ENCODE measurements around the gene POU2F2. TPM values are rescaled to one million over a fixed set of nuclear protein-coding genes. Genes with fewer than 3 reads are reported as not detected.

The POU2F2 gene
- total and polyA plus RNA-seq, 2 experiments from 2014 or later, result 1.5 to 3.0 TPM

GRCh38 chr19:42089772-42090171 is 42.5 kb downstream of the POU2F2 start:
- Histone ChIP-seq H3F3A (ENCODE audit: insufficient read depth) (peaks cover 21% of the 10 kb centered on the region; the same call in 1 of the 2 replicates), H3K27ac (no peak overlapping the region), H3K79me2 (ENCODE audit: insufficient read depth) (no peaks in the 10 kb centered on the region), H3K9ac (no peak overlapping the region), H3K9me2 (ENCODE audit: insufficient read depth) (no peaks in the 10 kb centered on the region), H2AFZ (no peak overlapping the region), H3K27me3 (replicated peaks; ENCODE audit: insufficient read depth) (no peaks in the 10 kb centered on the region), H4K20me1 (ENCODE audit: insufficient read depth) (no peaks in the 10 kb centered on the region), H3K4me3 (no peak overlapping the region), H3K4me2 (ENCODE audit: unreplicated experiment) (no peak overlapping the region), H3K36me3 (ENCODE audit: low read depth) (no peaks in the 10 kb centered on the region), H3K4me1 (ENCODE audit: insufficient read depth) (peaks cover 17% of the 10 kb centered on the region), H3K9me3 (ENCODE audit: low read depth) (no peaks in the 10 kb centered on the region)
- 99% methylated on average over 13 of the region's 13 CpGs for WGBS, 2 experiments (ENCODE audit: low coverage in 1 of 2, low lambda C conversion rate in 2 of 2, missing lambda C conversion rate in 2 of 2)
- TF ChIP-seq EZH2 (IDR thresholded peaks at IDR 0.05; ENCODE audit: insufficient read depth, poor library complexity, severe bottlenecking), result no peak
- no peak for TF ChIP-seq EZH2phosphoT487 (IDR thresholded peaks at IDR 0.05; ENCODE audit: insufficient read depth, low read depth)
- in situ Hi-C loops (cut with MboI), result no loop called here
- no peak for DNase-seq

DNA sequence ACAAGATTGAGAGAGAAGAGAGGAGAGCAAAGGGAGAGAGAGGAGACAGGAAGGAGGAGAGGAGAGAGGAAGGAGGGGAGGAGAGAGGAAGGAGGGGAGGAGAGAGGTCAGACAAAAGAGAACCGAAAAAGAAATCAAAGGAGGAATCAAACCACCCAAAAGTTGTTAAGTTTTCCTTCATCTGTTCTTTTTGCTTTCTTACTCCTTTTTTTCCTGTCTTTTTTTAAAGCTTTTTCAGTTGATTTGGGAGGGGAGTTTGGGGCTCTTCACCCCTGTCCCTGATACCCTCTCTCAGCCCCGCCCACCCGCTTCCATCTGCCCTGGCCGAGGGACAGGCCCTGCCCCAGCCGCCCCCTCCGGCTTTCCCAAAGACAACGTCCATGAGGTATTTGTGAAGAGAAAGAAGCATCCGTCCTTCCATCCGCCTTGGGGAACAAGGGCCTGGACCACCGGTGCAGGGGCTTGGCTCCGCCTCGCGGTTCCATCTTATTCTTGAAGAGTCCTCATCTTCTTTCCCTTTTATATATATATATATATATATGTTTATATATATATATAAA is 43.0 kb downstream of the POU2F2 start:
- no peak for DNase-seq
- Histone ChIP-seq H3K27ac (peak overlapping the region; percentile 46), H4K20me1 (ENCODE audit: insufficient read depth) (no peaks in the 10 kb centered on the region), H3K79me2 (ENCODE audit: insufficient read depth) (0 out of 2 replicates have a peak, but pooled peaks cover under 1% of the 10 kb centered on the region), H3K27me3 (replicated peaks; ENCODE audit: insufficient read depth) (no peaks in the 10 kb centered on the region), H3K4me3 (no peak overlapping the region), H3F3A (ENCODE audit: insufficient read depth) (peaks cover 21% of the 10 kb centered on the region; the same call in 1 of the 2 replicates), H3K36me3 (ENCODE audit: low read depth) (no peaks in the 10 kb centered on the region), H3K4me2 (ENCODE audit: unreplicated experiment) (peak overlapping the region; percentile 67), H3K9me2 (ENCODE audit: insufficient read depth) (no peaks in the 10 kb centered on the region), H3K9ac (no peak overlapping the region), H2AFZ (peak overlapping the region; percentile 77), H3K9me3 (ENCODE audit: low read depth) (no peaks in the 10 kb centered on the region), H3K4me1 (ENCODE audit: insufficient read depth) (peaks cover 17% of the 10 kb centered on the region)
- TF ChIP-seq EZH2phosphoT487 (IDR thresholded peaks at IDR 0.05; ENCODE audit: insufficient read depth, low read depth), result no peak
- WGBS, 2 experiments (ENCODE audit: low coverage in 1 of 2, low lambda C conversion rate in 2 of 2, missing lambda C conversion rate in 2 of 2), result 82 to 84% methylated on average over 9 to 13 of the region's 13 CpGs
- in situ Hi-C loops (cut with MboI), result no loop called here

- Histone ChIP-seq H3K79me2 (ENCODE audit: insufficient read depth) (peaks cover 6% of the 10 kb centered on the region; the same call in 1 of the 2 replicates), H3K36me3 (ENCODE audit: low read depth) (no peaks in the 10 kb centered on the region), H2AFZ (peak overlapping the region; percentile 77), H3K27ac (peak overlapping the region; percentile 46), H3K9me2 (ENCODE audit: insufficient read depth) (no peaks in the 10 kb centered on the region), H3K4me3 (peak overlapping the region; percentile 43; the same call in 1 of the 2 replicates), H3F3A (ENCODE audit: insufficient read depth) (peaks cover 21% of the 10 kb centered on the region; the same call in 1 of the 2 replicates), H3K4me1 (ENCODE audit: insufficient read depth) (peaks cover 17% of the 10 kb centered on the region), H3K9me3 (ENCODE audit: low read depth) (no peaks in the 10 kb centered on the region), H3K4me2 (ENCODE audit: unreplicated experiment) (peak overlapping the region; percentile 67), H4K20me1 (ENCODE audit: insufficient read depth) (no peaks in the 10 kb centered on the region), H3K27me3 (replicated peaks; ENCODE audit: insufficient read depth) (no peaks in the 10 kb centered on the region), H3K9ac (peak overlapping the region; percentile 18; the same call in 1 of the 2 replicates)
- no peak for TF ChIP-seq EZH2 (IDR thresholded peaks at IDR 0.05; ENCODE audit: insufficient read depth, poor library complexity, severe bottlenecking)
- TF ChIP-seq EZH2phosphoT487 (IDR thresholded peaks at IDR 0.05; ENCODE audit: insufficient read depth, low read depth), result no peak
- in situ Hi-C loops (cut with MboI), result no loop called here
- WGBS, 2 experiments (ENCODE audit: low coverage in 1 of 2, low lambda C conversion rate in 2 of 2, missing lambda C conversion rate in 2 of 2), result 56 to 62% methylated on average over 18 of the region's 18 CpGs
- DNase-seq, result peak; percentile 78
Observed at GRCh38 chr19:42088471-42089190, 43.6 kb downstream of the POU2F2 start.

- Histone ChIP-seq H3K4me3 (no peak overlapping the region), H3K4me1 (ENCODE audit: insufficient read depth) (peaks cover 17% of the 10 kb centered on the region), H3K9me3 (ENCODE audit: low read depth) (no peaks in the 10 kb centered on the region), H3K4me2 (ENCODE audit: unreplicated experiment) (no peak overlapping the region), H3K27ac (no peak overlapping the region), H3F3A (ENCODE audit: insufficient read depth) (peaks cover 21% of the 10 kb centered on the region; the same call in 1 of the 2 replicates), H3K9me2 (ENCODE audit: insufficient read depth) (no peaks in the 10 kb centered on the region), H2AFZ (no peak overlapping the region), H3K36me3 (ENCODE audit: low read depth) (no peaks in the 10 kb centered on the region), H3K9ac (no peak overlapping the region), H3K27me3 (replicated peaks; ENCODE audit: insufficient read depth) (no peaks in the 10 kb centered on the region), H4K20me1 (ENCODE audit: insufficient read depth) (no peaks in the 10 kb centered on the region), H3K79me2 (ENCODE audit: insufficient read depth) (peaks cover 15% of the 10 kb centered on the region)
- TF ChIP-seq EZH2phosphoT487 (IDR thresholded peaks at IDR 0.05; ENCODE audit: insufficient read depth, low read depth) (no peak), EZH2 (IDR thresholded peaks at IDR 0.05; ENCODE audit: insufficient read depth, poor library complexity, severe bottlenecking) (no peak)
- WGBS, 2 experiments (ENCODE audit: low coverage in 1 of 2, low lambda C conversion rate in 2 of 2, missing lambda C conversion rate in 2 of 2), result 83 to 87% methylated on average over 11 of the region's 11 CpGs
- DNase-seq, result no peak
- in situ Hi-C loops (cut with MboI), result no loop called here
Observed at GRCh38 chr19:42086770-42087550, 45.3 kb downstream of the POU2F2 start.
